ENCODE measurements around the gene GNA14.
"Not testable (repeated sequence)": the region's sequence is repeated elsewhere in the genome, so short reads cannot be mapped to it uniquely, and the experiment has no call there.

GNA14 gene

DNA sequence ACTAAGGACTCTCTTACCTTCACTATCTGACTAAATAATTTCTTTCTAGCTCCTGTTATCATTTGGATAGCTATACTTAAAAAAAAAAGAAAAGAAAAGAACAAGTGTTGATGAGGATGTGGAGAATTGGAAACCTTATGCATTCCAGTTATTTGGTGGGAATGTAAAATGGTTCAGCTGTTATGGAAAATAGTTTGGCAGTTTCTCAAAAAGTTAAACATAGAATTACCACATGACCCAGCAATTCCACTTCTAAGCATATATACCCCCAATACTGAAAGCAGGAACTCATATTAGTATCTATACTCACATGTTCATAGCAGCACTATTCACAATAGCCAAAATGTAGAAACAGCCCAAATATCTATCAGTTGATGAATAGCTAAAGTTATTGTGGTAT is 61.1 kb downstream of the GNA14 start:
- DNase-seq, result no peak

DNA sequence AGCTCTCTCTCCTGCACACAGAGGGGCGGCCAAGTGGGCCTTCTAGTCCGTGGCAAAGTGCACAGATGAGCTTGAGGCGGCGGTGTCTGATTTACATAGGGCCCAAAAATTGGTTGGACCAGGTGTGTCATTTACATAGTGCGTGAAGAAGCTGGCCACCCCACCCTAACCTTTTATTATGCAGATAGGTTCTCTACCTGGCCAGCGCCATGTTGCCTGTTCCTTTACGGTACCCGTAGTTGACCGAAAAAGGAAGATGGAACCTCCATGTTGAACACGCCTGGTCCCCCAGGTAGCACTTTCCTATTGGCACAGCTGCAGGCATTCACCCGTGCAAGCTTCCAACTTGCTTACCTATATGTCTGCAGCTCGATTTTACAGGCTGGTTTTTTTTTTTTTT is 61.5 kb downstream of the GNA14 start:
- no peak for DNase-seq

DNA sequence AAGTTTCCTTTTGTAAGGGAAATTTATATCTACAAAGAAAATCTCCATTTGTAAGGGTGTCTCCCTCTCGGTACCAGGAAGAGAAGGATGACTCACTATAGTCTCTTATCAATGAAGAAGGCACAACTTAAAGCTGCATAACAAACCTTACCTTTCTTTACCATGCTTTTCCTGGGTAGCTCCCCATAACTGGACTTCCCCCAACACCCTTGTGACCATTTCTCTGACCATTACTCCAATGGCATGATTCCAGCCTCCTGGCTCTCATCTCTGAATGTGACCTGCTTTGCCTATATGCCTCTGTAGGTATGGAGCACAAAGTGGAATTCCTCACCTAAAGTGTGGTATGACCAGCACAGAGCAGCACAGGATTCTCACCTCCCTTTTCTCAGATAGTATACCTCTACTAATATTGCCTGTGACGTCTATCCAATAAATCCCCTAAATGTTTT is 62.8 kb downstream of the GNA14 start:
- no peak for DNase-seq

DNA sequence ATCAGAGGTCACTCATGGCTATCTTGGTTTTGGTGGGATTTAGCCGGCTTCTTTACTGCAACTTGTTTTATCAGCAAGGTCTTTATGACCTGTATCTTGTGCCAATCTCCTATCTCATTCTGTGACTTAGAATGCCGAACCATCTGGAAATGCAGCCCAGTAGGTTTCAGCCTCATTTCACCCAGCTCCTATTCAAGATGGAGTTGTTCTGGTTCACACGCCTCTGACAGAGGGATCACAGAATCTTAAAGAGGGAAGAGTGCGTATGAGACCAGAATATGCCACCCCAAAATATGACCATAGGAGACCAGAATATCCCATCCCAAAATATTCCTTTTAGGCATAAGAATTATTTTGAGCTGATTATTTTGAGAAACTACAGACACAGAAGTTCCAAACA is 63.2 kb downstream of the GNA14 start:
- DNase-seq, result not testable (repeated sequence)

DNA sequence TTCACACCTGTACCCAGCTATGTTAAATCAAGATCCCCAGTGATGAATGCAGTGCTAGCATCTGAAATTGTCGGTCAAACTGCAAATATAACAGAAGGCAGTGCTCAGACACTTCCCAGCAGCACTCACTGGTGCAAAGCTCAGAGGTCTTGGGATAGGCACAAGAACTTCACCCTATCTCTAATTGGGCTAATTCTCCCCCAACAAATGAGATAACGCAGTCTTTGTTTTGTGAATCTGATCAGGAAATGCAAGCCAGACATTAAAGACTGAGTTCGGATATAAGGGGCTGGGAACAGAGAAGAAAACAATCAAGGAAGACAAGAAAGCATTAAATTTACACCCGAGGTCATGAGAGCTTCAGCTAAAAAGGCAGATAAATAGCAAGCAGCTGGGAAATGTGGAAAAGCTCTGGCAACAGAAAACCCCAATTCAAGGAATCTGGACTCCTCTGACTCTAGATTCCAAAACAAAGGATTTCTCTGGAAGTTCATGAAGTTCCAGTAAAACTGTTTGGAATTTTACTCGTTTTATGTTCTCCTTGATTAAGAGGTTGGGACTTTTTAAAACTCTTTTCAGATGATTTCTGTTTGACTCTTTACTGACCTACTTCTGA is 65.1 kb downstream of the GNA14 start:
- no peak for DNase-seq

DNA sequence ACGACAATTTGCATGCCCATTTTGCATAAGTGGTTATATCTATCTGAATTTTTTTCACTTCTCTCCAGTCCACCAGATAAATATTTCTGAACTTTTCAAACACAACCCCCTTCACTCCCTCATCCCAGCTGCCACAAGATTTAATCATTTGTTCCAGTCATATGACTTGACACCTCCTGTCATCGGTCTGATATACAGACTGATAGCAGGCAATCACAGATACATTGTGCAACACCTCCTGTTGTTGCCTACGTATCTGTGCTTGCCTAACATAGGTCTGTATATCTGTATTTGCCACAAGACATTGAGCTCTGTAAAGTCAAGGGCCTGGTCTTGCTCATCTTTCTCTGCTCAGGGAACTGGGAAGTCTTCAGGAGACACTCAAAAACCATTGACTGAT is 65.6 kb downstream of the GNA14 start:
- no peak for DNase-seq

DNA sequence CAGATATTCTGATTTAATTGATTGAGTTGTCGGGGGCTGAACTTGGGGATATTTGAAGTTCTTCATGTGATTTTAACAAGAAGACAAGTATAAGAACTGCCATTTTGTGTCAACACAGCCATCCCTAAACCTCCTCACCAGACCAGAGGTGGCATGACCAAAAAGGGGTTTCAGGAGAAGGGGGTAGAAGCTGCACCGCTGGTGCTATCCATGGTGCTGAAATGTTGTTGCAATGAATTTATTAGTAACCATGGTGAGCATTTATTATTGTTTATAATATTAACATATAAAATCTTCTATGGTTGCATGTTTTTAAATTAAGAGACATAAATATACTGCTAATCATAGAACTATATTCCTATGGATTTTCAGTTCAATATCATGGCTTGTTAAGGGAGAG is 72.3 kb downstream of the GNA14 start:
- DNase-seq, result no peak

DNA sequence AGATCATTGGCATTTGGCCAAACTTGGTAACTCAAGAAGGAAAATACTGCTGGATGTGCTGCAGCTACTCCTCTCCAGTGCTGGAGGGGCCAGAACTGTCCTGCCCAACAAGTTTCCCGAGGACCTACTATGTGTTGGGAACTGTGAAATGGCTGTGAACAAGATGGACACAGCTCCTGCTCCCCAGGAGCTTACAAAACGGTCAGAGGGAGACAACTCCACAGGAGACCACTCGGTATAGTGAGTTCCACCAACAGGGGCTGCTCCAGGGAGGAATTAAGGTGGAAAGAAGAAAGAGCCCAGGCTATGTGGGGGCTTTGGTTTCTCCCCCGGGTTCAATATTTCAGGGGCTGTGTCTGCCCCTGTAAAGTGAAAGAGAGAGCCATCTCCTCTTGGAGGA is 78.8 kb downstream of the GNA14 start:
- DNase-seq, result peak; percentile 61

DNA sequence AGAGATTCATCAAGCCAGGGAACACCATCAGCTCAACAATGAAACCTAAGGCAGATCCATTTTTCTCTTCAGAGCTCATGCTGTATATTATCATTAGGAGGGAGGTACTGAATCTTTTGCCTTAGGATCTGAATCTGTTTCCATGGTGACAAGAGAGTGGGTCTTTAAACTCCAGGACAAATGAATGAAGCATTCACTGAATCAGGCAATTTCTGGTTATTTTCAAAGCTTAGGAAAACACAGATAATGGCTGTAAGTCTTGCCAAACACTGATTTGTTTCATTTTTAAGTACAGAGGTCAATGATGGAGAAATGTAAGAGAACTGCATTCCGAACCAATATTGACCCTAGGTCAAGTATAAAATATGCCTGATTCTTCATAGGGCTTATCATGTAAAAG is 84.9 kb downstream of the GNA14 start:
- DNase-seq, result no peak

DNA sequence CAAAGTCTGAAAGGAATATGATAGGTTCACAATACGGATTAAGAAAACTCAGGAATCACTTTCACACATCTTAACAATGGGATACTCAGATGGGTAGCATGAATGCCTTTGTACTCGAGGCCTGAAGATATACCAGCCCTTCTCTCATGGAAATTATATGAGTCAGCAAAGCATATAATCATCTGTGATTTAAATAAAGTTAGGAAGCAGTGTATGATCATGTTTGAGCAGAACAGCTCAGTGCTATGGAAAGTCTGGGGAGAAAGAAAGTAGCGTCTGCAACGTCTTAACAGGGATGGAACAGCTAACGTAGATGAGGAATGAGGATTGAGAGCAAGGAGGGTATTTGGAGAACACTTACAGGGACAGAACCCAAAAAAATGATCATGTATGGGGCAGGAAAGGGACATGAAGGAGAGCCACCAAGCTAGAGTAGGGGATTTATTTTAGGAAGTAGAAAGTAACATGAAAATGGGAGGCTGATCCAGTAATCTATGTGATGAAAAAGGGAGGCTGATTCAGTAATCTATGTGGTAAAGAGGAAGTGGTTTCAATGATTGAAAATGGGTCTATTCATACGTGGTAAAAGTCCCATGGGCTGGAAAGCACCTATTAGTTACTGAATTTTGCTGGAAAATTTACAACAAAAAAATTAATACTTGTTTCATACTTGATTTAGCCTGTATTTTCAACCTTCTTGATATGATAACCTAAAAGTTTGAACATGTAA is 85.9 kb downstream of the GNA14 start:
- DNase-seq, result no peak

DNA sequence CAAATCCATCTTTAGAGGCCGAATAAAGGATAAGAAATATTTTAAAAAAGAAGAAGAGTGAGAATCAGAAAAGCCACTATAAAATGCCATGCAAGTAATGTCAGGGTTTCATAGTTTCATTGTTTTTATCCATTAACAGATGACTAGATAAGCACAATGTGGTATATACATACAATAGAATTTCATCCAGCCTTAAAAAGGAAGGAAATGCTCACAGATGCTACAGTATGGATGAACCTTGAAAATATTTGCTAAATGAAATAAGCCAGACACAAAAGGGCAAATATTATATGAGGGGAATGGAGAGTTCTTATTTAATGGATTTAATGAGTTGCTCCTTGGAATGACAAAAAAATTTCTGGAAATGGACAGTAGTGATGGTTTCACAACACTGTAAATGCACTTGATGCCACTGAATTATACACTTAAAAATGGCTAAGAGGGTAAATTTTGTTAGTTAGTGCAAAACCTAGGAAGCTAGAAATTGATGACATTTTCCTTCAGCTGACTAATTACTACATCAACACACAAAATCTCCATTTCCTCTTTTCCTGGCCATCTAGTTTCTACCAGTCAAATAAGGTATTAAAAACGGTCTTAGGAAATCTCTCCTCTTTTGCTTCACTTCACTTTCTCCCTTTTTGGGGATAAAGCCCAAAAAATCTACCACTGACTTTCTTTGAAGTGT is 86.6 kb downstream of the GNA14 start:
- no peak for DNase-seq

DNA sequence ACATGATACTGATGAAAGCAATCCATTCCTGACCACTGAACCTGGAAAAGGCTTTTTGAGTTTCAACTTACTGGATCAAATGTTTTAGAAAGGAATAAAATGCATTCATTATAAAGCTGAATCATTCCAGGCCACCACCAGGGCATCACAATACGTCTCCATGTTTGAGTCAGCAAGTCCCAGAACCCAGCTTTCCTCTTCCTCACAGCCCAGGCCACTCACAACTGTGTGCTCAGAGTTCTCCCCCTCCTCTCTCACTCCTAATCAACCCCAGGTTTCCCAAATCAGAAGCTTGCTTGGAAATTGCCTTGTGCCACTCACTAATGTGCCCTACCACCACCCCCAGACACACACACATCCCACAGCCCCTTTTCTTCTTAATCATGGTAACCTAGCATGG is 91.7 kb downstream of the GNA14 start:
- no peak for DNase-seq

DNA sequence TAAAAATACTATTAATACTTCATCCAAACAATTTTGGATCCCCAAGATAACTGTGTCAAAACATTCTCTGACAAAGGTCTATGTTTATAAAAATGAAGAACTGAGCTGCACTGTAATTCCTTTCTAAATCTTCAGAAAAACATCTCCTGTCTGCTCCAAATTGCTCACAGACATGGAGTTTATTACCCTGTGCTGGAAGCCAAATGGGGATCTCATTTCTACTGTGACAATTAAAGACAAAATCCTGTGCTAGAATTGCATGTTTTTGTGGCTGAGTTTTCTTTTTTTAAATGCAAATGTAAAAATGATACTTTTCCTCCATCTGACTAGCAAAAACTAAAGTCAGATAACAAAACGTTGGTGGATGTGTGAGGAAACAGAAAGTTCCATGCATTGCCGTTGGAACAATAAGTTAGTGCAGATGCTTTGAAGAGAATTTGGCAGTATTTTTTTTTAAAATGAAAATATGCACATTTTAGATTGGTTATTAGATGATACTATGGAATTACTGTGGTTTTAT is 93.5 kb downstream of the GNA14 start:
- no peak for DNase-seq

DNA sequence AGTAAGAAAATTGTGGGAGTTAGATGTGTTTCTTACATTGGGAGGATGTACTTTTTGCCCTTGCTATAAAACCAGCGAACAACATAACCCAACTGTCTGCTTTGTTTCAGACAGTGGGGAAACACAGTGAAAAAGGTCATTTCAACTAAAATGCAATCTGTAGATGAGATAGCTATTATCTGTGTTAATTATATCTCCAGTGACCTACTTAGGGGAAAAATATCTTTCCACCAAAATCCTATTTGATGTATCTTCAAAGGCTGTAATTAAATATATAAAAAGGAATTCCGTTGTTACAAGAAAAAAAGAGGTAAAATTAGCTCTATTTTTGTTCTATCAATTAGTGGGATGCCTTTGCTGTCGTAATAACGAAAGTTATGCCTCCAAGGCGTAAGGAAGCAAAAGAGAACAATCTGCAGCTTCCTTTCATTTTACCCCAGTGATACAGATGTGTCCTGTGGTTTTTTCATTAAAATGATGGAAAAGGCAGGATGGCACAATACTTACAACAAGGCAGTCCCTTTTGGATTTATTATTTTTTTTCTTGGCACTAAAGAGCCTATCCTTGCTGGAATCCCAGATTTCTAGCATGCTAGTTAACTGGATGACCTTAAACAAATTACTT is 100.9 kb downstream of the GNA14 start:
- no peak for DNase-seq

DNA sequence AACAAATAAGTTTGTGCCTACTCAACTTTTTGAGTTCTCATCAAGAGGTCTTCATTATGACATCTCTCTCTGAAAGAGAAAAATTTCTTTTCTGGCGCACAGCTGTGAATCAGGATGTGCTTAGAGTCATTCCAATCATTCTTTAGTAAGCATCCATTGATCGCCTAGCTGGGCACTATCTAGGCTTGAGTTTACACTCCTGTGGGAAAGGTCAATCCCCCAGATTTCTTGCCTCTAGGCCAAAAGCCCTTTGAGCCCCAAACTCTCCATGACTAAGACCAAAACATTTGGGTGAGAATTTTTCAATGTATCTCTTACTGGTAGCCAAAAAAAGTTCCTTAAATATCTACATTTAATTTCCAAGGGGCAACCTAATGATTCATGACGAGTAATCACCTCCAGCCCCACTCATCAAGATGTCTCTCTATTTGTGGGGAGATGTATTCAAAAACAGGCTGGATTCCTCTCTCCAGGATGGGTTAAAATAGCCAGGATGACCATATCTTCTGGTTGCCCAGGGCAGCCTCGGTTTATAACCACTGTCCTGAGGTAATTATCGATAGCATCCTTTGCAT is 101.7 kb downstream of the GNA14 start:
- no peak for DNase-seq

DNA sequence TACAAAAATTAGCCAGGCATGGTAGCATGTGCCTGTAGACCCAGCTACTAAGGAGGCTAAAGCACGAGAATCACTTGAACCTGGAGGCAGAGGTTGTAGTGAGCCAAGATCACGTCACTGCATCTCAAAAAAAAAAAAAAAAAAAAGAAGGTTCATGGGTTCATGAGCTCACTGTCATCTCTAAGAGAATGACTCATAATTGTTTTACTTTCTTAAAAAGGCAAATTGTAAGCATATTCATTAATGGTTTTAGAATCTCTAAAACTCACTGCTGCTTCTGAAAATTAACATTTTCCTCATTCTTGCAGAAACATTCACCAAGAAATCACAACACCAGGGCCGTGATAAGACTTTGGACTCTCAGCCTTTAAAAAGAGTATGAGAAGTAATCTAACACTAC is 103.6 kb downstream of the GNA14 start:
- DNase-seq, result no peak

DNA sequence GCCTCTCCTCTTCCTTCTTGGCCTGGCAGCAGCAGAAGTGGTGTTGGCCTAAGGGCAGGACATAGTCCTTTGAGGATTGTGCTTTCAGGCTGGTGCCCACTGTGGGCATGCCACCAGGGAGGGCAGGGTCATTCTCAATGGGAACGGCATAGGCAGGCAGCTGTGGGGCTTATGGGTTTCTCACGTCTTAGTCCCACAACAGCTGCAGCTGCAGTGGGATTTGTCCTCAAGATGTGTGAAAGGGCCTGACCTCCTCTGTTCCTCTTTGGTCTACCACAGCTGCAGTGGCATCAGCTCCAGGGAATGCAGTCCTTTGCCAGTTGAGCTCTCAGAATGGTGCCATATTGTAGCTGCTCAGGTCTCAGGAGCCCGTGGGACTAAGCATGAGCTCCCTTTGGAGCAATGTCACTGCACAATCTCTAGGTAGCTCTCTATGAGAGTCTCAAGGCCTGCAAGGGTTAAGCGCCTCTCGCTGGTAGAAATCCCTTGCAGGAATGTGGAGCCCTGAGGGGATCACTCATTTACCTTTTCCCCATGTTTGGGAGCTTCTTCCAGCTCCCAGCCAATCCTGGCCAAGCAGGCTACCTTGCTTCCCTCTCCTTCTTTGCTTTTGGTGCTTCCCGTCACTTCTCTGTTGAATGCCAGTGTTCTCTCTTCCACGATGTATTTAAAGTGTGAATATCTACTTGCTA is 104.8 kb downstream of the GNA14 start:
- DNase-seq, result no peak

DNA sequence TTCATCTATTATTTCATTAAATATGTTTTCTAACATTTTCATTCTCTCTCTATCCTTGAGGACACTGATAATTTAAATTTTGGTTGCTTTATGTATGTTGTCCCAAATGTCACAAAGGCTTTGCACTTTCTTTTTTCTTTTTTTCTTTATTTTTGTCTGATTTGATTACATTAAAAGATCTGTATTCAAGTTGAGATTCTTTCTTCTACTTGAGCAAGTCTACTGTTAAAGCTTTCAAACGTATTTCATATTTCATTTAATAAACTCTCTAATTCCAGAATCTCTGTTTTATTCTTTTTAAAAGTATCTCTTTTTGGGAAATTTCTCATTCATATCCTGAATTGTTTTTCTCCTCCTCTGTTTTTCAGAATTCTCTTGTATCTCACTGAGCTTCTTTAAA is 106.5 kb downstream of the GNA14 start:
- DNase-seq, result no peak

DNA sequence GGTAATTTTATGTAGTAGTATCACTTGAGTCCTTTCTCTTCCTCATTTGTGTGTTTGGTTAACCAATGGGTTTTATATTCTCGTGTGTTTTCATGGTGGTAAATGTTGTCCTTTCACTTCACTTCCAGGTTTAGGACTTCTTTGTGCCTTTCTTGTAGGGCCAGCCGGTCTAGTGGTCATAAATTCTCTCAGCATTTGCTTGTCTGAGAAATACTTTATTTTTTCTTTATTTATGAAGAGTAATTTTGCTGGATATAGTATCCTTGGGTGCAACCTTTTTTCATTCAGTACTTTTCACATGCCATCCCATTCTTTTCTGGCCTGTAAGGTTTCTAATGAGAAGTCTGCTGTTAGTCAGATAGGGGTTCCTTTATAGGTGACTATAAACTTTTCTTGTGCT is 107.1 kb downstream of the GNA14 start:
- no peak for DNase-seq

DNA sequence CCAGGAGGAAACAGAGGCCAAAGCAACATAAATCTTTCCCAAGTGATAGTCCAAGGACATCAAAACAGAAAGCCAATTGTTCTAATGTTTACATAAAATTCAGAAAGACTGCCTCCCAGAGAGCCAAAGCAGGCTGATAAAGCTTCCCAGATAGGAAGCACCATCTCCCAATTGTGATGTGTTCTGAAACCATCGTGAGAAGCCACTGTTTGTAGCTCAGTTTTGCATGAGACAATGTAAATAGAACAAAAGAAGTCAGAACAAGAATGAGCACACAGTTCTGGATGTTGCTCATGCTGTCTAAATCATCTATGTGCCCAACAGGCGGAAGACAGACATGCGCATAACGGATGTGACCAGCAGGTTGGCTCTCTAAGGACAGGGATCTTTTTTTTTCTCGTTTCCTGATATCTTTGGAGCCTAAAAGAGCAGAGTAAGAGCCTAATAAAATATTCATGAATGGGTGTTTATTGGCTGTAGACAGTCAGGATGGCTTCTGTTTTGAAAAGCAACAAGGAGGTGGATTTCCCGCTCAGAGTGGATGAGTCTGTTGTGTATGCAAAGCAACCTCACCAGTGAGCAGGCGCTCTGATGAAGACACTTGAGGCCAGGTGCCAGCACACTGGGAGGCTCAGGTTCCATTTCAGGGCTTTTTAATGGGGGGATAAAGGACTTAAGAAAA is 113.6 kb downstream of the GNA14 start:
- peak; percentile 92 for DNase-seq

DNA sequence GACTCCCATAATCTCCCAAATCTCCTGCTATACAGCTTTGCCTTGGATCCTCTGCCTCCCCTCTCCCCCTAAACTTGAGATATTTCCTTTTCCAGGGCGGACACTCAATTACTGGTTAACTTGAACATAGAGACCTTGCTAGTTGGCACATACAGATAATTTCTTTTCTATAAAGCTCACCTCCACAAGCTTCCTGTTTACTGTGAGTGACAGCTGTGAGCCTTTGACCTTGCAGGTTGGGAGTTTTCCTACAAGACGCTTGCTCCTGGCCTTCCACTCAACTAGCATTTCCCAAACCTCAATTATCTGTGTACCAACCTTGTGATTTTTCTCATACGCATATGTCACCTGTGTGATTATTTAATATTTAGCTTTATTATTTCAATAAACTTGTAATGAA is 114.5 kb downstream of the GNA14 start:
- DNase-seq, result peak; percentile 9

DNA sequence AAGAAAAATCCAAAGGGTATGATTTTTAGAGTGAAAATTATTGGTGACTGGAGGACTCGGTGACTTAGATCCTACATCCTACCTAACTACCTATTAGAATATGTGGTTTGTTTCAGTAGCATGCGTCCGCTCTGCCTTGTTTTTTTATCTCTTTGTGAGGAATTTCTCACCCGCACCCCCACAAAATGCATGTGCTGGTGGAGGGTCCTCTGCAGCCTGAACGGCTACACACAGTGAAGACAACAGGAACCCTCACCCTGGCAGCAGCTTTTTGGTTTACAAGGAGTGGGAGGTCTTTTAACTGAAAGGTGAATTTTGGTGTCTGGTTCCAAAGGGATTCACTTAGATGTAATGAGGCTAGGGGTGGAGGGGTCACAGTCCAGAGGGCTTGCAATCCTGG is 115.5 kb downstream of the GNA14 start:
- no peak for DNase-seq

All from DMS153 (cell line).